Stimulated activated CD4-positive, alpha-beta T cell treated with anti-CD3 and anti-CD28 coated beads, Interleukin-4, amount 100 ng/mL, for 4 hours (primary cell): ENCODE results near the gene ANKFN1.
A peak's percentile ranks its signal among the peaks of the same experiment; 100 is the strongest.

Experiments
- DNase-seq, 2 experiments: peaks; one replicate each; pipeline ENCODE4 v3.0.0-alpha.2; 2020

Gene ANKFN1

DNA sequence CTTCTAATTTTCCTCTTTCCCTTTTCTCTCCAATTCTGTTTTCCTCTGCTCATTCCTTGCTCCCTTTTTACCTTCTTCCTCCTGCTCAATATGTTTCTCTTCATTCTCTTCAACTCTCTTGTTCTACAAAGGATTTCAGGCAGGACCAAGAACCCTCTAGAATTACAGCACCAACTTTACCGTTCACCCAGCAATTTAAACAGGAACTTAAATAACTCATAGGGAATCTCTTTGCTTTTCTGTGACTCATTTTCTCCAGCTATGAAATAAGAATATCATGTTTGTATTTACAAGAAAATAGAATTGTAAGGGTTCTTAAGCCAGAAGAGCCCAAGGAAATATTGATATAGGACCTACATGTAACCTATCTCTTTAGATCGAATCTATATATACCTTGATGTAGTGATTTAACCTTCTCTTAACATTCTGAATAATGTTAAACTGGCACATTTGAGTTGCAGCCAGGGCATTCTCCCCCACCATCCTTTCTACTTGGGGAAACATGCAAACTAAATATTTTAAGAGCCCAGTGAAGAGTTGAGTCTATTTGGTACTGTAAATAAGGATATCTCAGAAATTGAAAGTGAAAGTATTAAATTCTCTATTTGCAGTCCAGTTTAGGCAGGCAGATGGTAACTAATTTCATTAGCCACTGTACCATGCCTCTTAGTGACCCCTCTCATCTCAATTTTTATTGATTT, 137.0 kb downstream of the ANKFN1 start:
- no peak for DNase-seq

DNA sequence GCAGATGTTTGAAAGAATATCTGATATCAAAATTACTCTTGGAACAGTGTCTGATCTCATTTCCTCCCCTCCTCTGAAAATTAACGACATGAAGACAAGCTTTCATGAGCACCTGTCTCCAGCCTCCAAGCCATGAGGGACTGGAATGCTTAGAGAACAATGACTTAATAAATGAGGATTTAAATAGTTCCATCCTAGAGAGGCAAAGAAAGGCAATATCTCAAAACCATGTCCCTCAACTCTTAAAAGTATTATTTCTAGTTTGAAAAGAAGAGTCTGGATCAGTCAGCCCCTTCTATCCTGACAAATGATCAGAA, 137.5 kb downstream of the ANKFN1 start:
- no peak for DNase-seq

DNA sequence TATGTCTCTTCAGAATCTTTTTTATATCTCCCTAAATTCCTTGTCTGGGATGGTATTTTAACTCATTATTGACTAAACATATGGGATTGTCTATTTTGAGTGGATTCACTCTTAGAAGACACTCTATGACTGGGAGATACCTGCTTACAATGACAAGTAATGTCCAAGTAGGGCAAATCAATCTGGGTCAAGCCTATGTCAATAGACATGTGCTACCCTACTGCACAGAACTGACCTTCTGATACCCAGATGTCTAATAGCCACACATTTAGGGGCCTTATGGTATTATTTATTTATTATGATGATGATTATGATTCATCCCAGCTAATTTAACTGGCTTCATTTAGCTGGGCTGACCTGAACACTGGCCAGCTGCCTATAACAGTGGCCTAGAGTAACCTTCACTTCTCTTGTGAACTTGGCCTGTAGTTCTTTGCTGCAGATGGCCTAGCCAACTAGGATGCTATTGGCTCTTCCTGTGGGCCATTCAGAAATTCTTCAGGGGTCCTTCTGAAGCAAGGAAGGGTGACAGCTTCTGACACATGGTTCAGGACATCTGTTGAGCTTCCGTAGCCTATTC, 138.0 kb downstream of the ANKFN1 start:
- no peak for DNase-seq

DNA sequence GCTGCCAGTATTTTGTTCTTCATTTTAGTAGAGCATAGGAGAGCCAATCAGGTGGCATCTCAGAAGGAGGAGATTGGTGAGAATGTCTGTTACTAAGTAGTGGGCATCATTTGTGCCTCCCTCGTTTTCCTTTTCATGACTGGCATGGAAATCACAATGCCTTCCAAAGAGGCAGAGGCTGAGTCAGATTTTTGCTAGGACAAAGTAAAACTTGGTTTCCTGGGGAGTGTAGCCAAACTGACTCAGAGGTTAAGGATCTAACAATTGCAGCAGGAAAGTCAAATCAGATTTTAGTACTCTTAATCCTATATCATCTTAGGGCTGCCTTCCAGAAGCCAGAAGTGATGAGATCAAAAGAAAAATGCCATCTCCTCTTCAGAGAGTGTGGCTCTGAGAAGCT, 138.7 kb downstream of the ANKFN1 start:
- no peak for DNase-seq

DNA sequence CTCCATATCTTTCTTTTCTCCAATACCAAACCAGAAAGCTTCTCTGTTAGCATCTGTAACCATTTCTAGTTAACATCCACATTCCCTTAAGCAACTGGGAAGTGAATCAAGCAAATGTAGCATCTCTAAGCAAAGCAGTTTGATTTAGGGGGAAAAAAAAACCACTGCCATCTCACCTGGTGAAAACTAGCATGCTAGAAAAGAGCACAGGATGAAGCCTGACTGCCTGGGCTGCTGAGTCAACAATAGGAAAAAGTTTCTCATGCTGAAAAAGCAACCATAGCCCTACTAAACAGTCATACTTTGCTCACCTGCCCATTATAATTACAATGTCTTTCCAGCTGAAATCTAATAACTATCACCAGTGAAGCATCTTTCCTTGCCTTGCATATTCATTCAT, 139.3 kb downstream of the ANKFN1 start:
- peak in 1 of 2 experiments; percentile 8 for DNase-seq

DNA sequence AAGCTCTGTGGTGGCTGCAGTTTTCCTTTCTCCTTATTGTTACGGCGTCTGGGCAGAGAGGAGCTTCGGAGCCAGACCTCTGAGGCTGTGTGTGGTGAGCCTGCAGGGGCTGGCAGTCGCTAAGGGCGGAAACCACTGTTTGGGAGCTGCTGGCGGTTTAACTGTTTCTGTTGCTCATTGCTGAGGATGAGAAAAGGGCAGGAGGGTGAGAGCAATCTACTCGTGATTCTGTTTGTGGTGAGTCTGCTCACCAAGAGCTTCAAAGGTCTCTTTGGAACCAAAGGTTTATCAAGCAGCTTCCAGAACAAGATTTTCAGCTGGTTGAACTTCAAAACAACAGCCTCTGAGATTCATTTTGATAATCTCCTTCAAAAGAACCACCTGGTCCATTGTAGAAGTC, 143.9 kb downstream of the ANKFN1 start:
- DNase-seq: peak in 1 of 2 experiments; percentile 1

DNA sequence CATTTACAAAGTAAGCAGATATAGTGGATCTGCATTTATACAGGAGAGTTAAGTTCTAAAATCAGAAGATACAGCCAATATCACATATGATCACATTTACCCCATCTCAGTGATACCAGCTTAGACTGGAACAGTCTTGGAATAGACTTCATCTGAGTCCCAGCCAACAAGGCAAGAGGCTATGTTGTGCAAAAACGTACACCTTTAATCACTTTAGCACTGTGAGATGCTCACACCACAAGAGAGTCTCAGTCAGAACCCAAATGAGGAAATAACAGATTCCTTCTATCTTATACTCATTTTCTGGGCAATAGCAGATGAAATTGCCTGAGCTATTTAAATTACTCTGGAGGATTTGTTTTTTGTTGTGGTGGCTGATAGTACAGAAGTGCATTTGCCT, 145.6 kb downstream of the ANKFN1 start:
- no peak for DNase-seq

DNA sequence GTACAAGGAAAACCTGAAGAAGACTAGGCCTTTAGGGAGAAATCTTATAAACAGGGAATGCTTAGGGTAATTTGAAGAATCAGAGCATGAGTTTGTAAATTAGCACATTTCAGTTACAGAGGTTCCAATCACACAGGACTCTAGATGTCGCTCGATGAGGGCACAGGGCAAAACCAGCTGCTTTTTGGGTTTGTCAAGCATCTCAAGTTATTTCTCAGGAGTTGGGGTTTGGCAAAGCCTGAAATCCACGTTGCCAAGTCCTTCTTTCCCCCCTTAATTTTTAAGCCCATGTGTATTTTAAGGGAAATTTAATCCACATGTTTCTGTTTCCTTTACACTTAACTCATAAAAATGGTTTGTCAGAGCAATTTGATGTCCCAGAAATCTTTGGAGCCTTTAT, 146.9 kb downstream of the ANKFN1 start:
- no peak for DNase-seq

DNA sequence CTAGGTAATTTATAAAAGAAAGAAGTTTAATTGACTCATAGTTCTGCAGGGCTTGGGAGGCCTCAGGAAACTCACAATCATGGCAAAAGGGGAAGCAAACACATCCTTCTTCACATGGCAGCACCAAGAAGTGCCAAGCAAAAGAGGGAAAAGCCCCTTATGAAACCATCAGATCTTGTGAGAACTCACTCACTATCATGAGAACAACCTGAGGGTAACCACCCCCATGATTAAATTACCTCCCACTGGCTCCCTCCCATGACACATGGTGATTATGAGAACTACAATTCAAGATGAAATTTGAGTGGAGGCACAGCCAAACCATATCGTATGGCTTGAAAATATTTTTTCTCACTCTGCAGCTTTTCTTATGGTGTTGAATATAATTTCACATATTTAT, 151.7 kb downstream of the ANKFN1 start:
- DNase-seq: no peak

DNA sequence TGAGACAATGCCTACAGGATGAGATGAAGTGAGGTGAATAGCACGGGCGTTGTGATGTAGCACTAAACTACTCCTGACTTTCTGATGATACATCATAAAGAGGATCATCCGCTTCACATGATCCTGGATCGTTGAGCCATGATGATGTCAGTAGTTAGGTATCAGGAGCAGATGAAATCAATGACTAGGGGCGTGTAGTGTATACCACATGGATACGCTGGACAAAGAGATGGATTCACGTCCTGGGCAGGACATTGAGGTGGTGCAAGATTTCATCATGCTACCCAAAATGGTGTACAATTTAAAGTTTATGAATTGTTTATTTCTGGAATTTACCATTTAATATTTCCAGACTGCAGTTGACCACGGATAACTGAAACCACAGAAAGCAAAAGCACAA, 156.6 kb downstream of the ANKFN1 start:
- no peak for DNase-seq

DNA sequence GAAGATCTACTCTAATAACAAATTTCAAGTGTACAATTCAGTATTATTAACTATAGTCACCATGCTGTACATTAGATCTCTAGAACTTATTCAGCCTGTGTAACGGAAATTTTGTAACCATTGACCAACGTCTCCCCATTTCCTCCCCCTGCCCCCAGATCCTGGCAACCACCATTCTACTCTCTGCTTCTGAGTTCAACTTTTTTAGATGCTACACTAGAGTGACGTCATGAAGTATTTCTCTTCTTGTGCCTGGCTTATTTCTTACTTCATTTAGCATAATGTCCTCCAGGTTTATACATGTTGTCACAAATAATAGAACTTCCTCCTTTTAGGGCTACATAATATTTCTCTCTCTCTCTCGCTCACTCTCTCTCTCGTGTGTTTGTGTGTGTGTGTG, 157.5 kb downstream of the ANKFN1 start:
- no peak for DNase-seq

DNA sequence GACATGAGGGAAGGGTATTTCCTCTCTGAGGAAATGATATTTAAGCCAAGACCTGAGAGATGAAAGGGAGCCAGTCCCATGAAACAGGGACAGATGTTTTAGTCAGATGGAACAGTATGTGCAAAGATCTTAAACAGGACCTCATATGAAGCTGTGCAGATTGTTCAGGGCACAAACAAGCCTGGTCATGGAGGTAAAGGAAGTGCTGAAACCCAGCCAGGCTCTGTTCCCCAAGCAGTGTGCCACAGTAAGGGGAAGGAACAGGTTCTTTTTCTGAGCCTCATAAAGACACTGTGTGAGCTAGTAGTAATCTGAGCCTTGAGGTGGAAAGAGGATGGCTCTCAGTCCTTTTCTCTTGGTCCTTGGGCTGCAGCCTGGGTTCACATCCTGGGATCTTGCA, 159.9 kb downstream of the ANKFN1 start:
- no peak for DNase-seq

DNA sequence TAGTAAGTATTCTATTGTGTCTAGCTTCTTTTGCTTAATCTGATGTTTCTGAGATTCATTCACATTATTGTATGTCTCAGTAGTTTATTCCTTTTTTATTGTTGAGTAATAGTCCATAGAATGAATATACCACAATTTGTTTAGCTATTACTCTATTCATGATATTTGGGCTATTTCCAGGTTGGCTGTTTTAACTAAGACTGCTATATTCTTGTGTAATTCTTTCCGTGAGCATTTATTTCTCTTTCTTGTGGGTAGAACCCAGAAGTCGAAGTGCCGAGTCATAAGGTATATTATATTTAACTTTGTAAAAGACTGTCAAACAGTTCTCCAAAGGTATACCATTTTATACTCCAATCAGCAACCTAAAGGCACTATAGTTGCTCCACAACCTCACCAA, 160.8 kb downstream of the ANKFN1 start:
- no peak for DNase-seq

DNA sequence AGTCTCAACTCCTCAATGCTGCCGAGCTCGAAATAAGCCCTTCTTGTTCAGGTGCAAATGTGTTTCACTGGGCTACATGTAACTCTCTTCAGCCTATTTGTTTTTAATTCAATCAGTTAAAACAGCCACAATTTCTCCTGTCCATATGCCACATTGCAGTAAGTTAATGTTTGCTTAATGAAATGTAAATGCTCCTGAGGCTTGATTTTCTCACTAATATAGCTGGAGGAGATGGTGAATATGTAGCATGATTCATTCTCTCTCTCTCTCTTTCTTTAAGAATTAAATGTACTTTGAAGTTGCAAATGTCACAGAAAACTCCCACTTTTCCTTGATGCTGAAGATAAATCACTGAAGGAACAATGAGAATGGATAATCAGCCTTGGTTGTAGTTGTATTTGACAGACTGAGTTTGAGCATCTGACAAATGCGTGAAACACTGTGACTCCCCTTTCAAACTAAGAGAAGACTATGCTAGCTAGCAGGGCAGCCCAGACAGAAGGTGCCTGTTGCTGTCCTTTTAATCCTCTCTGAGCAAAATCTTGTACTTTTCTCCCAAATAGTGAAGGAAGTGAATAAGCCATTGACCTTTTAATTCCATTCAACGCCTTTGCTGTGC, 161.8 kb downstream of the ANKFN1 start:
- no peak for DNase-seq

DNA sequence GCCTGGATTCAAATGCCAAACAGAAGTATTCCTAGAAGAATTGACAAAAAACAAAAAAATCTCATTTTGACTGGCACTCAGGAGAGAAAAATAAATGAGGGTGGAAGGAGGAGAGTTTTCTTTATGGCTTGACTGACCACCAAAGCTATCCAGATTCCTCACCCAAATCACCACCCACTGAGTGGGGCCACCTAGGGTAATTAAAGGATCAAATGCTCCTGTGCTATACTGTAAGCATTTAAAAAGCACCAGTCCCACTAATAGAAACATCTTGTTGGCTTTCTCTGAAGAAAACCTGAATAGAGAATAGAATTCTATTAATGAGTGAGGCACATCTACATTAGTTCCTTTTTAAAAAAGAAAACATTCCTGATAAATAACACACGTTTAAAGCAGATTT, 163.3 kb downstream of the ANKFN1 start:
- DNase-seq: no peak

DNA sequence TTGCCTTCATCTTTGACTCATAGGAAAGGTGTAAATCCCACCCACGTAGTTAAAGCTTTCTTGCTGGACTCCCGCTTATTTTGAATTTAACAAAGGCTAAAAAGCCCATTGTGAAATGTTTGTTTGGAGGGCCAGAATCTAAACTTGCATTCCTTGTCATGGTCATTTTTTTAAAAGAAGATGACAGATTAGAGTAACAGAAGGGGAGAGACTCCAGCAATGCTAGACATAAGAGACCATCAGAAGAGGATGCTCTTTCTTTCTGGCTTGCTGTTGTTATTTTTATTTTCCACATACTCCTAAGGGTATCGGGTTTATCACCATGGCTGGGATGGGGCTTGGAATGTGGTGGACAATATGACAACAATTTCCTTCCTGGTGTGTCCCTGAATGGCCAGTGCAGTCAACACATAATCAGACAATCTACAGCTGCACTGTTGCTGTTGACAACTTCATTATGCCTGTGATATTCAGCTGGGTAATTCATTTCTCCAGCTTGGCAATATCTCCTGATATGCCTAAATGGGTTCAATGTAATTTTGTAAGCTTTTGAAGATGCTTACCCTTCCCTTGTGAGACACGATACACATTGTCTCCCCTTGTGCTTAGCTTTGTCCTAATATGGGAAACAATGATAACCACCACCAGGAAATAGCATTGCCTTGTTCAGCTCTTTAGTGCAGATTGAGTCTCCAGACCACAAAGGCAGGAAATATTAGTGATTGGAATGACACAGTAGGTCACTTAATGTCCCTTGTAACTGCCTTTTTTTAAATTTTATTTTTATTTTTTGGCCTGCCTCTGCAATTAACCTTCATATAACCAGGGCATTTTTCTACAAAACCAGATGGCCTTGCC, 164.3 kb downstream of the ANKFN1 start:
- no peak for DNase-seq

DNA sequence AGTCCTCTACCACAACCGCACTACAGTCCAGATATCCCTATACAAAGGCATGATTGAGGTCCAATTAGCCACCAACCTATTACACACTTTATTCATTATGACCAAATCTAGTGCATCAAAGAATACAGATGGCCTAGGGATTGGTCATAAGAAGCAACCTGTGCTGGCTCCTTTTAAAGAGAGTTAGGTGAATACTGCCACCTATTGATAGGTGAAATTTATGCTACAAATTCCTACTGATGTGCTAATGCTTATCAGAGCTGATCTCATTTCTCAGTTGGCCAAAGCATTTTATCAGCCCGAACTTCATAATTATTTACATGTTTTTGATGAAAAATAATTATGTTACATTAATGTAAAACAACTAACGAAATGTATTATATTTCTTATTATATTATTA, 166.3 kb downstream of the ANKFN1 start:
- DNase-seq: no peak

DNA sequence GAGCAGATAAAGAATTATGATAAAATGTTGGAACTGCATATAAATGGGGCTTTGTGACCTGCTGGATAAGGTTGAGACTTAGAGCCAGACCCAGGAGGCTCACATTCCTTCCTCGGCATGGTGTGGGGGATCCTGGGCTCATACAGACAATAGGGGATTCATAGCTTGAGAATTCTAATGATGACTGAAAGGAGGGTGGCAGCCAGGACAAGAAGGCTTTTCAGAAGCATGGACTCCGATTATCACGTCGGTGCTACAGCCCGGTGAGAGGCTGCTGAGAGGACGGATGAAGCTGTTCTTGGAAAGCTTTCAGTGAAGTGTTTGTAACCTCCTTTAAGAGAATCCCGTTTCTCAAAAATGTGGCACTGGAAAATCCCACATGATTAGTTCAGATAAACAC, 167.2 kb downstream of the ANKFN1 start:
- DNase-seq: no peak

DNA sequence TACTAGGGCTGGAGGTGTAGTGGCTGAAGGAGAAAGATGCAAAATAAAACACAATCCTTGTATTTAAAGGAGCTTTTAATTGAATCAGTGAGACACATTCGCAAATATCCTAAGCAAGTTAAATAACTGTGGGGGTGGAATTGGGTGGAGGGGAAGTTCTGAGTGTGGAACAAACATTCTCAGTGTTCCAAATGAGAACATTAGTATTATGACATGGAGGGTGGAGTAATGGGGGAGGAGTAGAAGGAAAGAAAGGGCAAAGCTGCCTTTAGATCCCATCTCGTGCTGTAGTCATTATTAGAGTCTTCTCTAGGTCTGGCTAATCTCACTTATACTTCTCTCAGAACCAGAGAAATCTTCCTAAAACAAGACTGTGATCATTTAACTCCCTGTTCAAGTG, 169.7 kb downstream of the ANKFN1 start:
- DNase-seq: no peak

DNA sequence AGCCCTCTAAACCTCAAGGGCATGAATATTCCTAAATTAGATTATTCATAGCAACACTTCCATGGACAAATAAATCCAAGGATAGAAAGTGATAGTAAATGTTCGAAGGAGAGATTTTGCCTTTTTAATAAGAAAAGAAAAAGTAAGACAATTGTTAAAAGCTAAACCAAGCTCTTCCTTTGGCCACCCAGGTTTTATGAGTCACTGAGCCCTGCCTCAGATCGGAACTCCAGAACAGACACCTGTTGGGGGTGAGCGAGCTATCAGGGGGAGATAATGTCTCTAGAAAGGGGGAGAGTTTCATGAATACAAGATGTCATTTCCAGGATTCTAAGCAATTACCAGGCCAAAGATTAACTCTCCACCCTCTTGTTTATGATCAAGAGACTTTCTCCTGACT, 171.4 kb downstream of the ANKFN1 start:
- no peak for DNase-seq

DNA sequence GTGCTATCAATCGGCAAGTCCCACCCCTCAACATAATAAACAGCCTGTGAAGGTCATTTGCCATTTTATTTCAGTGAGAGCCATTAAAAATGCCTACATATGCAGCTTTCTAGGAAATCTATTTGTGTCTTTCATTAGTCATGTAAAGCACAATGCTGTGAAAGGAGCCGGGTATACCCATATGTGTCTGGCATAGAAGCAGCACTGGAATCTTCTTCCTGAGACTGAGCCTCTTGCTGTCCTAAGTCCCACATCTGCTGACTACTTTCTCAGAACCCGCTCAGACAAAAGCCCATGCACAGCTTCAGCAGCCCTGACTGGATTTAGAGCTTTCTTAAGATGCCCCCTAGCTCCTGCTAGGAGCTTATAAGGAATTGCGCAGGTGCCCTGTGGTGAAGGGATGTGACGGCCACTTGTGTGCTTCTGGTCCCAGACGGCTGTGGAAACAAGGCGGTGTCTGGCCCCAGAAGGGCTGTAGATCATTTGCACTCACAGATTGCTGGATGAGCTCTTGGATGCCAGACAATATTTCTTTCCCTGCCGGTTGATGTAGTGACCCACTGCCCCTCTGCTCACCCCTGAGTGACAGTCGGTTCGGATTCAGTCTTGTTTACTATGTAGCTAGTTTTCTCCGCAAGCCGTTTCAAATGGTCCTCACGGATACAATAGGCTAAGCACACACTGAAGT, 172.2 kb downstream of the ANKFN1 start:
- DNase-seq: no peak

DNA sequence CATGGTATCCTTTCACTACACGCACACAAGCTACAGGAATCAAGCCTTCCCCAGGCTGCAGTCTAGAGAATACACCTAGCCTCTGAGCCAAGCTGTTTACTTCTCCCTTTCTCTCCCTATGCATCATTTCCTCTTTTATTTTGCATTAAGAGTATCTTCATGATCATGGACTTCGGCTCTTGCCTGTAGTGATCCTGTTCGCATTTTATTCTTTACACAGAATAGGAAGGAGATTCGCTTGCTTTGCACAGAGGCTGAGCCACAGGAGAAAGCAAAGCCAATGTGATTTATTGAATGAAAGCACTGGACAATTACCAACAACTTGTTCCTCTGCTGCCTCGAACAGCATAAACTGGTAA, 172.7 kb downstream of the ANKFN1 start:
- DNase-seq: no peak

DNA sequence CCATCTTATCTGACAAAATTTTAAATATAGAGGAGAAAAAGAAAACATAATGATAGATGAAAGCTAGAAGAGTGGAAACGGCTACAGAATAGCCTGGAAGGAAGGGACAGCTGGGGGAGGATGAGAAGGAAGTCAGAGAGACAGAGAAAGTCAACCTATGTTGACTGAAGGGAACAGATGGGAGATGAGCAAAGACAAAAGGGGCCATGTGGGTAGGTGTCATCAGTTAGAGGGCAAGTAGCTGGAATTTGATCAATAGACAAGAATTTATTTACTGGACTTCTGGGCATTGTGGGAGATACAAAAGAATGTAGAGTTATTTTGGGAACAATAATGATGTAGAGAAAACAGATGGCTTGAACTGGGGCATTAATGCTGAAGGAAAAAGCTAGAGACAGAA, 194.4 kb downstream of the ANKFN1 start:
- DNase-seq: no peak
